HCT116 (cell line): ENCODE data around the gene SH3YL1. TPM values are rescaled to one million over a fixed set of nuclear protein-coding genes. Genes with fewer than 3 reads are reported as not detected.

Experiments
- ATAC-seq: fragments of 200-7000 bp; cut with Tn5 transposase; 2 replicates; pipeline ENCODE4 v1.9.1; 2020; ENCODE audit warnings: mild to moderate bottlenecking, moderate library complexity
- BruUV-seq: library from RNA; stranded (reverse); fragments of 400-500 nt; replicated peaks from 2 replicates; lab custom pipeline; 2021; lab: Mats Ljungman, UMichigan
- CTCF ChIA-PET: fragments of 300-600 bp; sonication (Branson Sonifier 250); formaldehyde crosslinking; loops from one replicate; lab custom pipeline; 2021; ENCODE audit warnings: antibody characterized with exemption; lab: Charles Lee
- POLR2A ChIA-PET: fragments of 300-600, 350-600 bp; sonication (Branson Sonifier 250); formaldehyde crosslinking; loops from one replicate; lab custom pipeline; 2021; ENCODE audit warnings: antibody characterized with exemption; lab: Charles Lee
- RAD21 ChIA-PET, 2 experiments: fragments of 300-600 bp; sonication (Branson Sonifier 250); formaldehyde crosslinking; loops; one replicate each; lab custom pipeline; 2023; ENCODE audit warnings: low total read pairs in 2 of 2; ENCODE audit not compliant: uncharacterized antibody in 2 of 2, unreplicated experiment in 2 of 2, low non-redundant PET in 1 of 2; lab: Charles Lee
- DNase-seq: peaks from one replicate; pipeline ENCODE4 v3.0.0-alpha.2; 2010; ENCODE audit warnings: low read depth, low spot score
- H2AFZ ChIP-seq: fragments of 200-600 bp; shearing (Covaris generic), sonication (generic); 2 replicates; pipeline ENCODE4 v1.6.1; 2017; ENCODE audit warnings: low read depth, mixed run types, mixed read lengths, antibody characterized with exemption, low read length; ENCODE audit not compliant: poor library complexity, severe bottlenecking
- H3K27ac ChIP-seq: 2 replicates; pipeline ENCODE4 v1.5.1; 2012; ENCODE audit warnings: low read depth, low read length
- H3K27me3 ChIP-seq: fragments of 200-600 bp; sonication (generic); 2 replicates; pipeline ENCODE4 v1.6.1; 2016; ENCODE audit warnings: mixed run types, low read length, mixed read lengths; ENCODE audit not compliant: insufficient read depth
- H3K36me3 ChIP-seq, 2 experiments: fragments of 200-500 bp in 1 of 2; fragments of 200-600 bp in 1 of 2; sonication (Bioruptor generic) in 1 of 2; sonication (generic) in 1 of 2; 2 replicates each; pipeline versions ENCODE4 v1.5.1 to v1.6.1; 2014 to 2016; ENCODE audit warnings: low read length in 2 of 2, inconsistent platforms in 1 of 2, mixed read lengths in 1 of 2, mixed run types in 1 of 2; ENCODE audit not compliant: insufficient read depth in 2 of 2, control insufficient read depth in 1 of 2
- H3K4me1 ChIP-seq, 2 experiments: fragments of 200-600 bp in 1 of 2; sonication (generic) in 1 of 2; 2 replicates each; pipeline versions ENCODE4 v1.5.1 to v1.6.1; 2012 to 2017; ENCODE audit warnings: low read length in 2 of 2, inconsistent platforms in 1 of 2, mild to moderate bottlenecking in 1 of 2, mixed read lengths in 1 of 2, mixed run types in 1 of 2, moderate library complexity in 1 of 2; ENCODE audit not compliant: insufficient read depth in 2 of 2, control insufficient read depth in 1 of 2
- H3K4me2 ChIP-seq: fragments of 200-600 bp; sonication (generic); 2 replicates; pipeline ENCODE4 v1.6.1; 2017; ENCODE audit warnings: mixed run types, low read length, mixed read lengths
- H3K4me3 ChIP-seq, 2 experiments: fragments of 200-600 bp in 1 of 2; sonication (generic) in 1 of 2; replicated peaks in 1 of 2; 2 replicates each; pipeline ENCODE4 v1.5.1; 2011 to 2016; ENCODE audit warnings: low read length in 2 of 2, control low read depth in 1 of 2, low read depth in 1 of 2, mild to moderate bottlenecking in 1 of 2, mixed read lengths in 1 of 2, mixed run types in 1 of 2
- H3K79me2 ChIP-seq: fragments of 200-600 bp; sonication (generic); 2 replicates; pipeline ENCODE4 v1.6.1; 2017; ENCODE audit warnings: mild to moderate bottlenecking, mixed run types, low read length, moderate library complexity, mixed read lengths; ENCODE audit not compliant: insufficient read depth
- H3K9ac ChIP-seq: fragments of 200-600 bp; sonication (generic); 2 replicates; pipeline ENCODE4 v1.6.1; 2016; ENCODE audit warnings: low read length, mixed read lengths
- H3K9me2 ChIP-seq: fragments of 200-600 bp; sonication (generic), shearing (Covaris generic); 2 replicates; pipeline ENCODE4 v1.6.1; 2017; ENCODE audit warnings: mixed run types, mild to moderate bottlenecking, moderate library complexity; ENCODE audit not compliant: insufficient read depth
- H3K9me3 ChIP-seq, 2 experiments: fragments of 200-500 bp in 1 of 2; fragments of 200-600 bp in 1 of 2; sonication (Bioruptor generic) in 1 of 2; sonication (generic) in 1 of 2; 2 replicates each; pipeline ENCODE4 v1.6.1; 2014 to 2017; ENCODE audit warnings: low read length in 2 of 2, mixed read lengths in 2 of 2, inconsistent platforms in 1 of 2, low read depth in 1 of 2, mild to moderate bottlenecking in 1 of 2, mixed run types in 1 of 2, moderate library complexity in 1 of 2; ENCODE audit not compliant: control insufficient read depth in 1 of 2, insufficient read depth in 1 of 2
- H4K20me1 ChIP-seq: fragments of 200-600 bp; sonication (generic), shearing (Covaris generic); 2 replicates; pipeline ENCODE4 v1.6.1; 2017; ENCODE audit warnings: mixed run types, mild to moderate bottlenecking, moderate library complexity; ENCODE audit not compliant: insufficient read depth
- CBX3 ChIP-seq: IDR thresholded peaks from 2 replicates; pipeline ENCODE4 v1.6.1; 2012; ENCODE audit warnings: low read depth
- FOSL1 ChIP-seq: IDR thresholded peaks from 2 replicates; pipeline ENCODE4 v1.6.1; 2012; ENCODE audit warnings: low read depth
- SP1 ChIP-seq: IDR thresholded peaks from 2 replicates; pipeline ENCODE4 v1.6.1; 2012; ENCODE audit warnings: low read depth
- SRF ChIP-seq: IDR thresholded peaks from 2 replicates; pipeline ENCODE4 v1.6.1; 2012; ENCODE audit warnings: low read depth
- ZBTB33 ChIP-seq: IDR thresholded peaks from 2 replicates; pipeline ENCODE4 v1.6.1; 2011; ENCODE audit warnings: mild to moderate bottlenecking, low read length, moderate library complexity; ENCODE audit not compliant: insufficient replicate concordance; ENCODE audit errors: extremely low read depth
- intact Hi-C: fragments of 100-400 bp; cut with micrococcal nuclease; formaldehyde crosslinking; loops from 2 replicates; pipeline ENCODE4 v1.10.0; 2022
- total RNA-seq: library from RNA; stranded (reverse); gene quantifications from one replicate; pipeline ENCODE4 v1.2.1, GENCODE V29; 2021; ENCODE audit not compliant: unreplicated experiment

SH3YL1 gene
- total RNA-seq, 1 experiment from 2014 or later = 32.8 TPM

- TF ChIP-seq ZBTB33 (no peak), SP1 (no peak), CBX3 (no peak), FOSL1 (no peak)
These were observed 30.8 kb downstream of the SH3YL1 start (continued) for GRCh38 chr2:233030-233429.

DNA sequence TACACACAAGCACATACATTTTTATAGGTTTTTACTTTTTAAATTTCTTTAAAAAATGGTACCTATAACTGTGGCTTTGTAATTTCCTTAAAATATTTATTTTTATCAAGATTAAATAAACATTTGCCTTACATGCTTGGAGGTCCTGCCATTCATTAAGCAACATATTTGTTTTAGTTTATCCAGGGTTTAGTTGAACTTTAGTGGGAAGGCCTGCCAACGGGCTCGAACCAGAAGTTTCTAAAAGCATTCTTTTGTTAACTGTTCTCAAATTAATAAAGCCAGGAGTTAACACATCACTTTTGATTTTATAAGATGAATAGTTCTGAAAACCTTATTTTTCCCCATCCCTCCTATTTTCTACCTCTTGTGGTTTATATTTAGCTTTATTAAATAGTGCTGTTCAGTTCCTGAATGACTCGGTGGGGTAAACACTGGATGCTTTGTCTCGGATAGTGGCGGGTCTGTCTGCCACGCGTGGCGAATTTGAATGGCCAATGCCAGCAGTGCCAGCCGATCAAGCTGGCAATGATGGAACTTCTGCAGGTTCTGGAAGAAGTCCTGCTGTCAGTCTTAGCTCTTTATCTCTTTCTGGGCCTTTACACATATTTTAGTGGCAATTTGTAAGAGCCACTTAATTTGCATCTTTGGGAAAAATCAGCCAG, 32.2 kb downstream of the SH3YL1 start:
- intact Hi-C loops = no loop called here
- Histone ChIP-seq H3K79me2 (no peaks in the 10 kb centered on the region), H3K4me3 (no peak overlapping the region), H3K9me3 (no peaks in the 10 kb centered on the region), H4K20me1 (no peaks in the 10 kb centered on the region), H3K4me1 (no peaks in the 10 kb centered on the region), H3K27ac (no peak overlapping the region), H3K9ac (no peak overlapping the region), H3K27me3 (no peaks in the 10 kb centered on the region), H3K36me3 (no peaks in the 10 kb centered on the region; a peak in 2 of 4 replicates), H2AFZ (no peak overlapping the region), H3K9me2 (no peaks in the 10 kb centered on the region), H3K4me2 (no peak overlapping the region)
- BruUV-seq = no TSS peak
- DNase-seq (no peak), ATAC-seq (no peak)
- POLR2A ChIA-PET = no interaction called here
- no peak for TF ChIP-seq SRF
- RAD21 ChIA-PET = no interaction called here
- CTCF ChIA-PET = no interaction called here
